ENCODE measurements around the gene TCF7L2.

Gene TCF7L2

DNA sequence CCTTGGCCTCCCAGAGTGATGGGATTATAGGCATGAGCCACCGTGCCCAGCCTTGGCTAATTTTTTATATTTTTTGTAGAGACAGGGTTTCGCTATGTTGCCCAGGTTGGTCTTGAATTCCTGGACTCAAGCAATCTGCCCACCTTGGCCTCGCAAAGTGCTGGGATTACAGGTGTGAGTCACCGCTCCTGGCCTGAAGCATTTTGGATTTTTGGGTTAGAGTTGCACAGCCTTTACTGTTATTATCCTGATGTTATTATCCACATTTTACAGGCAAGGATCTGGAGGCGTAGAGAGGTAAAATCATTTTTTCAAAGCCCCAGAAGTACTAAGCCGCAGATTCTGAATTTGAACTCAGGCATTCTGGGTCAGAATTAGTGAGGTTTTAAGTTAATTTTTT lies 75.4 kb downstream of the TCF7L2 start:
- no peak for DNase-seq

DNA sequence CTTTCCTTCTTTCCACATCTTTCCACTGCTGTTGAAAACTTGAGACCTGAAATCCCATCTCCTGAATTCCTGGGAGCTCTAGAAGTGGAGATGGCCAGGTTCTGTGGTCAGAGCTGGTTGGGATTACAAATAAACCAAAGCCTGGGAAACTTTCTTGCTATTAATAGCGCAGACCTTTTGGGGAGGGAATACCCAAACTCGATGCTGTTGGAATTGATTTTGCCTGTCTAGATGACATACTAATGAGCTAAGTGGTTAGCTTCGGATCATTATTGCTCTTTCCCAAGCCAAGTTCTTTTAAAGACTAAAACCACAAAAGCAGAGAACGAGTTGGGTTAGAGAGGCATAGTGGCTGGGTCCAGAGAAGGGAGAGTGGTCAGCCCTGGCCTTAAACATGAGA lies 76.6 kb downstream of the TCF7L2 start:
- DNase-seq, result no peak

DNA sequence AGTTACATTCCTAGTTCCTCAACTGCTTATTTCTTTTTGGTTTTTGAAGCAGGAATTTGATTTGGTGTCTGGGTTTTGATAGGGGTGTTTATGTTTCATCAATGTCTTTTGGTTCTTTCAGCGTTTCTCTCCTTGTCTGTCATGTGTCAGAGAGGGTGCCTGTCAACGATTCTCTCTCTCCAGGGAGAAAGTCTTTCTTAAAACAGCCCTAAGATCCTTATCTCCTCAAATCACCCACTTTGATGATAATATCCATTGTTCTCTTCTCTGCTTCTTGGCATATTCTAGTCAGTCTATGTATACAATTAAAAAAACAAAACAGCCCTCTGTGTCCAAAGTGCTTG lies 77.2 kb downstream of the TCF7L2 start:
- DNase-seq, result no peak

DNA sequence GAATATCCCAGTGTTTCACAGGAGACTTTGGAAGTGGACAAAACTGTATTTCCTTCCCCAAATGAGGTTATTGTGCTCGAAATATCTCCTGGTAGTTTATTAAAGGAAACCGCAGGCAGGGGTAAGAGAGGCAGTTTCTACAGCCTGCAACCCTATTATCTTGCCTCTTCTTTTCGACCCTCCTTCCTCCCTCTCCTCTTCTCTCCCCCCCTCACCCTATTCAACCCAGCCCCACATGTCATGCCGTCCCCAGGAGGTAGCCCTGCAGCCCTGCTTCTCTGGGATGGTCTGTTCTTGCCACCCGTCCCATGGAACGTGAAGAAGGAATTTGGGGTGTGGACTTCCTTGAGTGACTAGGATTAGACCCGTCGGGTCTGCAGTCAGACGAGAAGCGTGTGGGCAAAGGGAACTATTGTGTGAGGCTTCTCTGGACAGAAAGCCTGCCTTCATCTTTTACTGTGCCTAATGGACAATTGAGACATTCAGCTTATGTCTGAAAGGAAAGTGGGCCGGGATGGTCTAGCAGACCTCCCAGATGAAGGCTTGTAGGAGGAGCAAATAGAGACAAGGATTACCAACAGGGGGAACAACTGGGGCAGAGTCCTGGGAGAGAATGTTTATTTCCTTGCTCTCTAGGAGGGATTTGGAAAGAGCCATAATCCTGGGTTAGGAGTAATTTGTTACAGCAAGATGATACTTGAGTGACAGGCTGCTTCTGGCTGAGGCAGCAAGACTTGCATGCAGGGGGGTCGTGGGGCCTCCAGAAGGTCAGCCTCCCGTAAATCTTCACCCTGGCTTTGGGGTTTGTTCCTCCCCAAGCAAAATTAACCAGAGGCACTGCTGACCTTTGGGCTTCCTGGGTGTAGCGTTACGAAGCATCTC lies 77.8 kb downstream of the TCF7L2 start:
- no peak for DNase-seq

DNA sequence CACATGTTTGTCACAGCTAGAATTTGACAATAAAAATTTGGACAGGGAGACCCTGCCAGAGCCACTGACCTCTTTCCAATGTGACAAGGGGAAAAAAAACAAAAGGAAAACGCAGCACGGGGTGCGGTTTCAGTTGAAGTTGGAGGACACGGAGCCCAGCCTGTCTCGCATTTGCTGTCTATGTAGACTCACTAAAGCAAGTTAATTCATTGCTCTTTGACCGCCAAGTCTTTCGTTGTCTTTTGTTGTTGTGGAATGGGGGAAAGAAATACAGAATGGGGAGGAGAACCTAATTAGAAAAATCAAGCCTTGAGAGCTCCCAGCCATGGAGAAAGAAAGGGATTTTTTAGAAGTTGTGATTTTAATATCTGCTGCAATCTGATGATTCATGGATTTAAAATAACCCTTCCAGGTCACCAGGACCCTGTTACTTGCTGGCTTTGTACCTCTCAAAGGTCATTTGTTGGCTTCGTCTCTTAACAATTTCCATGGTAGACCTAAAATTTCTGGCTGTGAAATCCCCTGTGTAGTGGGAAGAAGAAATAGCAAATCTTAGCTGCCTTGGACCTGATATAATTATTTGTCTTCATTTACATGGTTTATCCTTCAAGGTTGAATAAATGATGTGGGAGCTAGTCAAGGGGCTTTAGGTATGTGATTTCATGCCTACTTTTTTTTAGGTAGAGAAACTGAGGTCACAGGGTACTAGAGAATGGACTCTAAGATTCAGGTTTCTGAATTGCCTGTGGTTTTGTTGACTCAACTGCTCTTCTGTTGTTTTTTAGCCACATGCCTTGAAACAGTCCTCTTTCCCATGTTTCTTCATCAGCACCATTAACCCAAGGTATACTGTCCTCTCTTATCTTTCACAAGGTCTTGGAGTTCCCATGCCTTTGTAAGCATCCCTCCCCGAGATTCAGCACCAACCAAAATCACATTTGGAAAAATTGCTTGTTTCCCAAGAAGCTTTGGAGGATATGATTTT lies 78.7 kb downstream of the TCF7L2 start:
- no peak for DNase-seq

DNA sequence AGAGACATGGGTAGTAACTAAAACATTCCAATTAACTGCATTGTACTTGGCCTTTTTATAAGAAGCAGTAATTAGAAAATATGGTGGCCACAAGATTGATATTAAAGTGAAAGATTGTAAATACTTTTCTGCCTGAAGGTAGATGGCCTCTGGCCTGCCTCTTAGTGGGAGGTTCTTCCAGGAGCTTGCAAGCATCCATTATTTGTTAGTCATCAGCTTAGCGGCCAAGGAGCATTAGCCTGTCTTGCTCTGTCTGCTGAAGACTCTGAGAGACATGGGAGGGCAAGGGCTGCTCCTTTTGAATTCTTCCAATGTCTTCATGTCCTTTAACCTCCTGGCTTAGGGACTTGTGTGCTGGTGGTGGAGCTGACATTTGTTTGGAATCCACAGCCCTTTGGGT lies 80.4 kb downstream of the TCF7L2 start:
- no peak for DNase-seq

DNA sequence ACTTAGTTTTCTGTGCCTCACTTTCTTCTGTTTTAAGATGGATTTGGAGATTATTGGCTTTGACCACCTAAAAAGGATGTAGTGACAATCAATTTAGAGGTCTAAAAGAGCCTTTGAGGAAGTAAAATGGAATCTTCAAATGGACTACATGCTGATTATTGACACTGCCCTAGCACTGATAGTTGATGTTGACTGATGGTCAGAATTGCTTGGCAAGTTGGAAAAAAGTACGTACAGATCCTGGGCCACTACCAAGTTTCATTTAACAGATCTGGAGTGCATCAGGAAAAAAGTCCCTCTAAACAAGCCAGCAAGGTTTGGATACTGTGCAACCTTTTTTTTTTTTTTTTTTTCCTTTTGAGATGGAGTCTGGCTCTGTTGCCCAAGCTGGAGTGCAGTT lies 81.1 kb downstream of the TCF7L2 start:
- DNase-seq, result no peak

DNA sequence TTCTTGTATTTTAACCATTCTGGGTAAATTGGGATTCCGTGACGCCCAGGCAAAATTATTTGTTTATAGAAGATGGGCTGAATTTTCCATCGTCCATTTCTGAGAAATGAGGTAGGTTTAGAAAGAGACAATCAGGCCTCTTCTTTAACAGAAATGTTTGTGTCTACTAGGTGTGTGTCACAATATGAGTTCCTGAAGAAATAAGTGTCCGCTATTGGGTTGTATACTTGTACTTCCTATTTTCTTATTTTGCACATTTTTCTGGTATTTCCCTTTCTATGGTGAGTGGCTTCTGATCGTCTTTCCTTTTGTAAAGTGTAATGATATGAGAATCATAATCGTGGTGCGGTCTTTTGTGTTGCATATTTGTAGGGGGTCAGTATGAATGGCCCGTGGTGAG lies 83.9 kb downstream of the TCF7L2 start:
- DNase-seq, result no peak

DNA sequence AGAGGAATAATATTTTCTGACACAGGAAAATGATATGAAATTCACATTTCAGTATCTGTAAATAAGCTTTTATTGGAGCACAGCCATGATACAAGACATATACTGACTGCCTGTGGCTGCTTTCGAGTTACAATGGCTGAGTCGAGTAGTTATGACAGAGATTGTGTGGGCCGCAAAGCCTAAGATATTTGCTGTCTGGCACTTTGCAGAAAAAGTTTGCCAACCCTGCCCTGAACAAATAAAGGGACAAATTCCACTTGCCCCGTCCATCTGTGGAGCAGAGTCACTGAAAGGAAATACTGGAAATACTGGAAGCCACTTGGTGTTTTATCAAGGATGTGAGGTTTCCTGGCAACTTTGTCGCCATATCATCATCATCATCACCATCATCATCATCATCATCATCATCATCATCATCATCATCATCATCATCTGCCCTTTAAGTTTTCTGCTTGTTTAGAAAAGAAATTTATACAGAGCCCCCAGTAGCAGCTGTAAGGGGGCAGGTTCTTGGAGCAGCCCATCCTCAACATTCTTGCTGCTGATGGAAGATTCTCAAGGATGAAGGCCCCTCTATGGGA lies 85.8 kb downstream of the TCF7L2 start:
- DNase-seq, result no peak

DNA sequence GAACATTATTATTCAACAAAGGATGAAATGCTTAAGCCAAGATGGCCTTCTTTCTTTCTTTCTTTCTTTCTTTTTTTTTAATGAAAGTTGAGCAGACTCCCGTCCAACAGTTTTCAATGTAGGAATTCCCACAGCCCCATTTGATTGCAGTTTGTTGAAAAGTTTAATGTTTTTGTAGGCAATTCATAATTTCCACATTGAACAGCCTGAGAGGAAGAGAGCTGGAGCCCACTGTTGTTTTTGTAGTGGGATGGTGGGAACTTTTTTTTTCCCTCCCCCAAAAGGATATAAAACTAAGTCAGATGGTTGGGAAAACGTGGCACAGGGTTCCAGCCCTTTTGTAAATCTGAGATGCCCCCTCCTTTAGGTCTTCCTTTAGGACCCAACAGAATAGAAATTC lies 86.6 kb downstream of the TCF7L2 start:
- no peak for DNase-seq

DNA sequence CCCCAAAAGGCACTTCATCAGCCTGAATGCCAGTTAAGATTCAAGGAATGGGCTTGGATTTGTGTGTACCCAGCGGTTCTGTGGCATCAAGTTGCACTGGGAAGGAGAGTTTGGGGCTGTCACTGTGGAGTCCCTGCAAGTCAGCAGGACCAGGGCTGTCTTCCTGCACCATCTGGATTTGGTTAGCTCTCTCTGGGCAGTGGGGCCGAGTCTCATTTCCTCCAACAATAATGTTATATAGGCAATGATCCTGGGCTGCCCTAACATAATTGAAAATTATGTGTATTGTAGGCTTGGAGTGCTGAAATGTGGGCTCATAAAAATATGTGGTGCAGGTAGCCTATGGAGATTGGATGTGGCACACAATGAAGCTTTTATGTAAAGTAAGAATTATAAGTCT lies 87.2 kb downstream of the TCF7L2 start:
- no peak for DNase-seq

DNA sequence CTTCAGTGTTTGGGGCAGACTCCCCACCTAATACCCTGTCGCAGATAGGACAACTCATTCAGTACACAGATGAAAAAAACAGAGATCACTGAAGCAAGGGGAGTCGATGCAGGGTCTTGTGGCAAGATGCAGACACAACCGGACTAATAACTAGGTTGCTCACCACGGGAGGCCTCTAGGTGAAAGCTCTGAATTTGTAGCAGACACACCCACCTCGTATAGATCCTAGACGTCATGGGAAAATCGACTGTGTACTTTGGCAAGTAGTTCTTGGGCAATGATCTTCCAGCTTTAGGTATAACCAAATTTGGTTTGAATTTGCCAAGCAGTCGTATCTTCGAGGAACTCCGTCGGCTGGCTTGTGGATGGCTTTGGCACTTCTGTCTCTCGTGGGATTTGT lies 88.1 kb downstream of the TCF7L2 start:
- no peak for DNase-seq

DNA sequence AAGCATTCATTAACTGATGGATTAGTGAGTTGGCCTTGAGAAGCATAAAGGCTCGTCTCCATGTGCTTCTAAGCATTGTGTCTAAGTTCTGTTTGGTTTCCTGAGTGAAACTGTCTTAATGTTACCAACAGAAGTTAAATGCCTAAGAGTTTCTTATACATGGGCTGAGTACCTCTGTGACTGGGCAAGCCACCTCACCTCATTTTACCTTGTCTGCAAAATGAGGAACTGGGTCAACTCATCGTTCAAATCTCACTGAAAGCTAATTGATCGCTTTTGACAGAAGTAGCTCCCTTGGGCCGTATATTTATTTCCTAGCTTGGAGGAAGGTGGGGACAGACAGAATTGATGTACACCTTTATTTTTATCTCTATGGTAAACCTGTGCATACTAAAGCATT lies 88.9 kb downstream of the TCF7L2 start:
- no peak for DNase-seq

DNA sequence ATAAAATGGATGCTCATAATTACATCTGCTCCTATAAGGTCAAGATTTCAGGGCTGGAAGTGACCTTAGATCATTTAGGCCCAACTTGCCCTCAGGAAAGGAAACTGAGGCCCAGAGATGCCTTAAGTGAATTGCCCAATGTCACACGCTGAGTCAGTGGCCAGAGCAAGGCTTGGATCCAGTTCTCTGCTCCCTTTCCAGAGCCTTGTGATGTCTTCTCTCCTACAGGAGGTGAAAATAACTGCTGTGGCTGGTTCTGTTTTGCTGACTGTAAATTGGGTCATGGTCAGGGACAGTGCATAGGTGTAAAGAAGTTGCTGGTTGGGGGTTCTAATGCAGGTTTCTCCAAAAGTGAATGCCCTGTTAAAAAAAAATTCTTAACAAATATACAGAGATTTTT lies 91.3 kb downstream of the TCF7L2 start:
- no peak for DNase-seq

DNA sequence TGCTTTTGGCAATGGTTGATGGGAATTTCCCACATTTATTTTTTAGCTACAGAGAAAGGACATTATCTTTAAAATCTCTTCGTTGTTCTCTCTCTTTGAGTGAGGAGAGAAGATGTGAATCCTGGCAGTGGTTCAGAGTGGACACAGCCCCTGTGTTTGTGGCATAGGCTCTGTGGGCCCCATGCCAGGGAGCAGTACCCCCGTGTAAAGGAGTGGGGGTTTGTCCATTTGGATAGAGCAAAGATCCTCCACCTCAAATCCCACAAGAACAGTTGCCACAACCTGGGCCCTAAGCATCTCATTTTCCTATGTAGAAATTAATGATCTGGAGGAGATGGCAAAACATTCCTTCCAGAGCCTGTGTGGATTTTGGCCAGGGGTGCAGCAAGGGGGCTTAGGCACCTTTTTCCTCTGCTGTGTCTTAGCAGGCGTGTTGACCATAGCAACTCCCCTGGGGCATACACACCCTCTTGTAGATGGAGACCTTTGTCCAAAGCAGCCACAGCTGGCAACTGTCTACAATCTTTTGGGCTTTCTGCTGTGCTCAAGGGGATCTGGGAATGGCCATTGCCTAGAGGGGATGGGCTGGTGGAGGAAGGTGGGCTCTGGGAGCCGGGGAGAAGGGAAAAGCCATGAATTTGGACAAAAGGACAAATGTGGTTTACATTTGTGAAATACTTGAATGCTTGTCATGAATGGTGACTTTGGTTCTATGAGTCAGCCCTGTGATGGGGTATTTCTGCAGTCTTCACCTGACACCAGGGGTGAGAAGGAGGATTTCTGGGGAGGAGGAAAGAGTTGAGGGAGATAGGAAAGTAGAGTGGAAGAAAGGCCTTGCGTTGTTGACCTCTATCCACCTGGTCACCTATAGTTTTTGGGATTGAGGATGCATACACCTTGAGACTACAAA lies 92.0 kb downstream of the TCF7L2 start:
- DNase-seq, result no peak

DNA sequence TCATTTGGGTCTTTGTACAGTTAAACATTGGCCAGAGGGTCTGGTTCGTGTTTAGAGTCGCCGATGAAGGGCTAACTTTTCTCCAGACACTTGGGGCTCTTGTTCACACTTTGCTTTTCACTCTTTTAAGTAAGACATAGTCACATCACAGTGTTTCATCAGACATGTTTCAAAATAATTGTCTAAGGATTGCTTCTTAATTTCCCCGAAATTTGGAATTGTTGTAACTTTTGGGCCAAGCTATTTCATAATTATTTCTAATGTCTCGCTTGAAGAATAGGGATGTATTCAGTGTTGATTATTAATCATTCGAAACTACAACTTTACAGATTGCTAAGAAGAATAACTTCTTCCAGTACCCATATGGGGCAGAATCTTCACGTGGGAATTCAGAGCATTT lies 92.8 kb downstream of the TCF7L2 start:
- DNase-seq, result no peak

DNA sequence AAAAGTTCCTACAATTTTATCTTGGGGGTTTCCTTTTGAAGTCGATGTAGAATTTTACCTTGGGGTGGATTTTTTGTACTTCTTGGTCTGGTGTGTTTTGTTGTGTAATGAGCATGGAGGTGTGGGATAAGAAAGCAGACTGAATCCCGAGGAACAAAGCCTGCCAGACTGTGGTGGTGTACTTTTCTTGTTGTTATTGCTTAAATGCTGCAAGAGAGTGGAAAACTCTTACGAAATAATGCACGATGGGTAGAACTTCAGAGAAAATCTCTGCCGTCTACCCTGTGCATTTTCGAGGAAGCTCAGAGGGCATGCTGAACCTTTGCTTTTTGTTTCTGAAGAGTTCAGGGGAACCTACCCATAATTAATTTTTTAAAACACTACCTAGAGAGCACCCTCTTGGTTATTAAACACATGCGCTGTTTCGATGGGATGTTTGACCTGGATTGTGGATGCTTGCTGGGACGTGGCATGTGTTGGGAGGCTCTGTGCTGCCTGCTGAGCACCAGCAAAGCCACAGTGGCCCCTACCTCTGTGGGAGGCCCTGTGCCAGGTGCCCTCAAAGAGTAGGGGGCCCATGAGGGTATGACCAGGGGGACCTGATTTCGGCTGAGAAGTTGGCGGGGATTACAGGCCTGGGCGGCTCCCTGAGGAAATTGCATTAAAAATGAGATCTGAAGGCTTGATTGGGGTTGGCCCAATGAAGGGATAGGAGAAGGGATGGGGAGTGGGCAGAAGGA lies 94.1 kb downstream of the TCF7L2 start:
- DNase-seq, result no peak

DNA sequence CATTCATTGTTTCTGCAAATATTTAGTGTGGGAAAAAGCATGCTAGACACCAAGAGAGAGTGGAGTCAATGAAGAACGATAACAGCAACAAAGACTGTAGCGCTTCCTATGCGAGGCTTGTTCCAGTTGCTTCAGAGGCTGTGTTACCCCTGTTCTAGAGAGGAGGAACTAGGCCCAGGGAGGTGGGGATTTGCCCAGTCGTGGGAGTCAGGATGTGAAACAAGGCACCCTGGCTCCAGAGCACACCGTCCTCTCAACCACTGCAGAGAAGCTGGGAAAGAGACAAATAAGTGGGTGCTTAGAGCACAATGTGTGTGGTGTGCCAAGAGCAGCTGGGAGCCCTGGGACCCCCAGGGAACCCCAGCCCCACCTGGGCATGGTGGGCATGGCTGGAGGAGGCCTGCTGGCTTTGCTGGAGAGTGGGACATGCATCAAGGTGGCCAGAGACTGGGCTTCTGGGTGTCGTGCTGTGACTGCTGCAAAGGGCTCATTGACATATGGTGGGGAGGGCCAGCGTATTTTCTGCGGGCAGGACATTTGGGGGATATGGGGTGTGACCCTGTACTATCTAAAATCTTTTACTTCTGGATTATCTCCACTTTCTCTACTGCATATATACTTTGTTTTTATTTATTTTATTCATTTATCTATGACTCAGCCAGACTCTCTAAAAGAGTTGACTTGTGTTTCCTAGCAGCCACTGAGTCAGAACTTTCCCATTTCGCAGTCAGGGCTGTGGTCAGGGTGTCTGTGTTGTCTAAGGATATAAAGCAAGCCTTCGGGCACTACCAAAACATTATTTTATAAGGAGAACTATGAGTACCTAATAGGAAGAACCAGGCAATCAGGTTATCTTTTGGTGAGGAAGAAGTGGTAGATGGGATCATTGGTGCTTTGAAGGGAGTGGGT lies 95.4 kb downstream of the TCF7L2 start:
- DNase-seq, result no peak

DNA sequence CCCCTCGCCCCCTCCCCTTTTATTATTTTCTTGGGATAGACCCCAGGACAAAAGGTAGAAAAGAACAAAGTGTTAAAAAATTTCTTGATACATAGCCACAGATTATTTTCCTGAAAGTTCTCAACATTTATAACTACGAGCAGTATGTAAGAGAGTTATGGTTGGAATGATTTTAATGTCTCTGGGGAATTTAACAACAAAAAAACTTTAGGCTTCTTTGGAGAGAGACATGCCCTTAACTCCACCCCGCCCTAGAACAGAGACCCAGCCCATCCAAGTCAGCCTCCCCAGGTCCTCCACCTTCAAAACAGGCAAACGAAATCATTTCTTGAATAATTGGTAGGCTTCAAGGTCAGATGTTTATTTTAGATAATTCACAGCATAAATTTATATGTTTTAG lies 97.1 kb downstream of the TCF7L2 start:
- no peak for DNase-seq

DNA sequence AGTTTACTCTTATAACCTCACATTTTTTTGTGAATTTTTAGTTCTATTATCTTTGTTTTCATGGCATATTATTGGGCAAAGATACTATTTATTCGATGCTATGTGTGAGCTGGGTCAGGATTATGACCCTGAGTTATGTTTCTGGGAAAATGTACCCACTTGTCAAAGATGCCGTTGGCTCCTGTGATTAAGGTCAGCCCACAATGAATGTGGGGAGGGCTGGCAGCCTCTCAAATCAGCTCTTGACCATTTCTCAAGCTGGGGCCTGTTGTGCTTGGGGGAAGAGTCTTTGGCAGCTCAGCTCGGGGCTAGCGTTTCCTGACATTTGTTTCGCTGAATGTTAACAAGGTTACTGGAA lies 97.5 kb downstream of the TCF7L2 start:
- no peak for DNase-seq
